Measurements from ENCODE around the gene UPF2.

UPF2 gene

DNA sequence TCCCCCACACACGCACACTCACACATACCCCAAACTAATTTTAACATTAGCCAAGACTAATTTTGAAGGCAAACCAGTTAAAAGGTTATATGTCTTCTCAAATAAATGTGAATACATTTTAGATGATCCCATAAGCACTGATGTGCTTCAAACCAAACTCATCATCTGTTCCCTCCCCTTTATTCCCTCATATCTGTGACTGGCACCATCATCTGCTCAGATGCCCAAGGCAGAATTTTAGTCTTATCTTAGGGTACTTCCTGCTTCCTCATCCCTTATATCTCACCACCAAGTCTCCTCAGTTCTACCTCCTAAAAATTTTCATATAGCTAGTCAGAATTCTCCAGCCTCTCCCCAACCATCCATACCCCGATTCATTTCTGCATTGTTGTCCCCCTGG is 80.4 kb downstream of the UPF2 start:
- DNase-seq (ENCODE audit: low spot score), result no peak

DNA sequence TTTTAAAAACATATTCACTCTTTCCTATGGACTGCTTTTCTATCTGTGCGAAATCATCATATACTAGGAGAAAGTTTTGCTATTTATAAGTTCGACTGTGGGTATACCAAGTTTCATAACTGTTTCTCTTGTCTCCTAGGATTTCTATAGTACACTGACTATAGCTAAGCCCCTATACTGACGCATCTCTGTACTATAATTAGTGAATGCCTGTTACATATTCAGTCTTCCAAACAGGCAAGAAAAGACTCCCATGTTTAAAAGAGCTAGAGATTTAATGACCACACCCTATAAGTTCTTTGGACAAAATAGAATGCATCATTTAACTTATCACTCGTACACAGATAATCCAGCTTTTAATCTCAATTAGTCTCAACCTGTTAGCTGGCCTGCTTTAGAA is 80.8 kb downstream of the UPF2 start:
- no peak for DNase-seq (ENCODE audit: low spot score)

DNA sequence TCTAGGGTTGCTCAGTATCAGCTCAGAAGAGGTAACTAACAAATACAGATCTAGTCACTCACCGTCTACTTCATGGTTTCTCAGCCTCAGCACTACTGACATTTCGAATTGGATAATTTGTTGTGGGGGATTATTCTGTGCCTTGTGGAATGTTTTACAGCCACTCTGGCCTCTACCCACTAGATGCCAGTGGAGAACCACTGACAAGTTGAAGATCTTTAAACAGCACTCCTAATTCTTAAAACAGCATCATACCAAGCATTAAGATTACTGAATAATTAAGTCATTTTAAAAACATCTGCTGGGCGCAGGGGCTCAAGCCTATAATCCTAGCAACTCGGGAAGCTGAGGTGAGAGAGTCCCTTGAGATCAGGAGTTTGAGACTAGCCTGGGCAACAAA is 82.6 kb downstream of the UPF2 start:
- DNase-seq (ENCODE audit: low spot score), result no peak

DNA sequence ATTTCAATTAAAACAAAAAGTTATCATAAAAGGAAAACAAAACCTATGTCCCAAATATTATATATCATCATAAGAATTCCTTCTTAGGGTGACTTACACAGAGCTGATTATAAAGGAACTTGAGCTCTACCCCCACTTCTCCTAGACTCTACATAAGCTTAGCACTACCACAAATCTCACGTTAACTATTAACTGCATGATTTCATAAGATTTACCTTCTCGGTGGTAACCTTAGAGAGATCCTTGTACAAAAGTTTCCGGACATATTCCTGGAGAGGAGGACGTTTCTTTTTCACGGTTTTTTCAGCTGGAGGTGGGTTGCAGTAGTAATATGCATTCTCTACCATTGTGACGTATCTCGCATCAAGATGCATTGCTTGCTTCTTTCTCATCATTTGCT is 83.7 kb downstream of the UPF2 start:
- no peak for DNase-seq (ENCODE audit: low spot score)

DNA sequence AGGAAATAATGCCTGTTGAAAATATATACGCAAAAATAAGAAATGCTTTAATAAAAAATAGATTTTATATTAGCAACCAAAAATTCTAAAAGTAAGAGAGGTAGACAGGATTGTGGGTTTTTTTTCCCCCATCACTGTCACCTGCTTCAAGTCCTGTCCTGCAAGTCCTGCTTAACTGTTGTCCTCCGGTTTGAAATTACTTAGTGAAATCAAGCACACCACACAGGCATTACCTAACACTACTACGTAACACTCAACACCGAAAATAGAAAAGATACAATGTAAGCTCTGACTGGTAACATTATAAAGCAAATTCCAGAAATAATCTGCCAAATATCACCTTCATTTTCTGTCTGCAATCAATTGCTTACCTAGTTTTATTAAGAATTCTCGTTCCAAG is 90.9 kb downstream of the UPF2 start:
- no peak for DNase-seq (ENCODE audit: low spot score)

DNA sequence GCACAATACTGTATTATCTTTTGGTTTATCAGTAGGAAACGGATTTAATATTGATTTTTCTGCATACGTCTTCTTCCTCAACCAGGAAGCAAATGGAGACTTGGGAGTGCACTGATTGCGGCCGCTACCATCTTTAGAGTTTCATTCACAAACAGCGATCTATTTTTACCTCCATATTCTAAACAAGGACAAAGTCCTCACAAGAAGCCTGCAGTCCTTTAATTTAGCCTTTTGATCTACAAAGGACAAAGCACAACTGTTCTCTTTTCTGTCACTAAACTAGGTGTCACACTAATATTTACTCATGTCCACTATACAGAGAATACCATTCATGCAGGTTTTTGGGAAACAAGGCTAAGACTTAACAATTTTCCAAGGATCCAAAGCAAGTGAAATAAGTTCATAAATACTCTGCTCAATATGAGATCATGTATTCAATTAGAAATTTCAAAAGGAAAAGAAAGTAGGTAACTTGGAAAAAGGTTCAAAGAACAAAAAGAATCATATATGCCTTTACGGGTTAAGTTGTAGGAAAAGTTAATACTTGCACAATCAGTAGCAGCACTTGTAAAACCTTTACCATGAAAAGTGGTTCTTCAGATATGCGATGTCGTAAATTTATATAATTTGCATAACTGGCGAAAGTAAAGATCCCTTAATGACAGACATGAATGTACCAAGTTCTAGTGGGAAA is 92.1 kb downstream of the UPF2 start:
- no peak for DNase-seq (ENCODE audit: low spot score)

DNA sequence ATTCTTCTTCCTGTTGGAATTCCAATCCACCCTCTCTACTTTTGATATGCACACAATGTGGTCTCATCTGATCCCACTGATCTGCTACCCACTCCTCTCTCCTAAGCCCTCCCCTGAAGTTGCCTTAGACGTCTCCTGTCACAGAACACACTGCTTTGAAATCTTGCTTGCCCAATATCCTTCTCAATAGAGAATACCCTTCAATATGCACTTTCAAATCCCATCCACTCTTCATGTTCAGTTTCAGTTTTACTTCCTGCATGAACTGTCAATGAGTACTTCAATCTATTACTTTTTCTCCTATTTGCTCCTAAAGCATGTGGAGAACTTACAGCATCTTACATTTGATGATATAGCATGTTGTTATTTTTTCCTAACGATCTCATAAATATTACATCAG is 93.5 kb downstream of the UPF2 start:
- no peak for DNase-seq (ENCODE audit: low spot score)

DNA sequence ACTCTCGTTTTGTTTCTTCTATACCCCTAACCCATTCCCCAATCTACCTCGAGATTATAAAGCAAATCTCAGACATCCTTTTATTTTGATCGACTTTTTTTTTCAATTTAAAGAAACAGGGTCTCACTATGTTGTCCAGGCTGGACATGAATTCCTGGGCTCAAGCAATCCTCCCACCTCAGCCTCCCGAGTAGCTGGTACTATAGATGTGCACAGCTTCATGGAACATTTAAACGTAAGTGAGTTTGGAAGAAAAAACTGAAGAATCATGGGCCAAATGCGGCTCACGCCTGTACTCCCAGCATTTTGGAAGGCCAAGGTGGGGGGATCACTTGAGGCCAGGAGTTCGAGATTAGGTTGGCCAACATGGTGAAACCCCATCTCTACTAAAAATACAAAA is 96.0 kb downstream of the UPF2 start:
- DNase-seq (ENCODE audit: low spot score), result no peak

DNA sequence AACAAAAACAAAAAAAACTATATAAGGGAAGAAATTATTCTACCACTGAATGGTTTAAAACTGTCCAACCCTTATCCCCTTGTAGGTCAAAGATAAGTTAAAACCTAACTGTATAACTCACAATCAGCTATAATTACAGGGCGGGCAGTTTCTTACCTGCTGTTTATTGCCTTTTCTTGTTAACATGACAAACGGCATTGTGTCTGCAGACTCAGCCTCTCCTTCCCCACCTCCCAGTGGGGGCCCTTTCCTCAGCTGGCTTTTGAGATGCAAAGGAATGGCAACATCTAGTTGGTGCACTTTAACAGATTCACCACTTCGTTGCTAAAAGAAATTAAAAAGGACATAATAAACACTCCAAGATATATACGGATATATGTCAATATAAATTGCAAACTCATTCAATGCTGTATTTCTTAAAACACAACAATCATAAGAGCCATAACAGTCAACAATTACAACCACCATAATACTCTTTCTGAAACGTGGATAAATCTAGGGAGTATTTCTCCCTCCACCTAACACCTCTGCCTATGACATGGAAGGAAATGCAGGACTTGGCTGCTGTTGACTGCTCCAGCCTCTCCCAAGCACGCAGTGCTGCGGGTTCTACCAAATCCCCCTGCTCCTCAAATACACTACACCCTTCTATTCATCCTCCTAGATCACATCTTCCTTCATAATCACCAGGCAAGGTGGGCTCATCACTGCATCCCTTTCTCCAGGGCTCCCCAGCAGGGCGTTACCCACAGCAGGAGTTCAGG is 106.0 kb downstream of the UPF2 start:
- no peak for DNase-seq (ENCODE audit: low spot score)

DNA sequence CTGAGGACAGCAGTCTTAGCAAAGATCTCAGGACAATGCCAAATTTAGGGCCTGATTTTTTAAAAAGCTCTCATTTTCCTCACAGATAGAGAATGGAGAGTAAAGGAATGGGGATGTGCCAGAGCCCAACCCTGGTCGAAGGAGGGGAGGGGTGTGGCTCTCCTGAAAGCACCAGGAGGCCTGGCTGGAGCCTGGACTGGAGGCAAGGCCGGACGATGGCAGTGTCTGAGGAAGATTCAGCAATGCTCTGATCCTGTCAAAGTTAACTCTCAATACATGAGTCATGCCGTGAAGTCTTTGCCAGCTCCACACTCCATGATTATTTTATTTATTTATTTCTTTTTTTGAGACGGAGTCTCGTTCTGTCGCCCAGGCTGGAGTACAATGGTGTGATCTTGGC is 108.3 kb downstream of the UPF2 start:
- no peak for DNase-seq (ENCODE audit: low spot score)

DNA sequence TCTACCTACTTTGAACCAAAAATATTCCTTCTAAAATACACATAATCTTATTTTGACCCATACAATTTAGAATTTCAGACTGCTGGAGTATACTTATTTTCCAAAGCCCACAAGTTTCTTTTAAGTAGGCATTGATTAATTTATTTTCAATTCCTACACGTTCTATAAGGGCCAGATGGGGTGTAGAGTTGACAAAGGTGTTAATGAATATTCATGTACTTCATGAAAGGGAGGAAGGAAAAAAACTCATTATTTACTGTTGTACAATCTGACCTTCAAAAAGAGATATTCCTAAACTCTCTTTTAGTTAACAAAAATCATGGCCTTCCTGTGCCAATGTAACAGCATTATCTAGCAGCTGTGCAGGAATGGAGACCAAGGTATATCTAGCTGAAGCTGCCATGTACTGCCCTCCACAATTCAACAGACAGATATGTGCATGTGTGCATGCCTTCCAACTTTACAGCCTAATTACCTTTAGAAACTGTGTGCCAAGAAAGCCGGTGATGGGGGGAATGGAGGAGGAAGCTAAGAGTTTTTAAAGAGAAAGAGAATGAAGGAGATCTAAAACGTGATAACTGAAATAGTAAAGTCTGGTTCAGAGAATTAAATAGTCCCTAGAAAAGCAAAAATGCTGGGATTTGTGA is 108.9 kb downstream of the UPF2 start:
- no peak for DNase-seq (ENCODE audit: low spot score)

DNA sequence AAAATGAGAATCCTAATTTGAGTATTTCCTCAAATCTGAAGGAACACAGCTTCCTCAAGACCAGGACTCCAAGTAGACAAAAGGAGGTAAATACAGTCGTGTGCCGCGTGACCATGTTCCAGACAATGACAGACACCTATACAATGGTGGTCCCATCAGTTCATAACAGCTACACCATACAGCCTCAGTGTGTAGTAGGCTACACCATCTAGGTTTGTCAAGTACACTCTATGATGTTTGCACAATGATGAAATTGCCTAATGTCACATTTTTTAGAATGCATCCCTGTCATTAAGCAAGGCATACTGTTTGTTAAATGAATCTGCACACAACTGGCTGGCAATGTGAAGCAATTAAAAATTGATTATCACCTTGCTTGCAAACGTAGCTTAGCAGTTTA is 111.6 kb downstream of the UPF2 start:
- no peak for DNase-seq (ENCODE audit: low spot score)

DNA sequence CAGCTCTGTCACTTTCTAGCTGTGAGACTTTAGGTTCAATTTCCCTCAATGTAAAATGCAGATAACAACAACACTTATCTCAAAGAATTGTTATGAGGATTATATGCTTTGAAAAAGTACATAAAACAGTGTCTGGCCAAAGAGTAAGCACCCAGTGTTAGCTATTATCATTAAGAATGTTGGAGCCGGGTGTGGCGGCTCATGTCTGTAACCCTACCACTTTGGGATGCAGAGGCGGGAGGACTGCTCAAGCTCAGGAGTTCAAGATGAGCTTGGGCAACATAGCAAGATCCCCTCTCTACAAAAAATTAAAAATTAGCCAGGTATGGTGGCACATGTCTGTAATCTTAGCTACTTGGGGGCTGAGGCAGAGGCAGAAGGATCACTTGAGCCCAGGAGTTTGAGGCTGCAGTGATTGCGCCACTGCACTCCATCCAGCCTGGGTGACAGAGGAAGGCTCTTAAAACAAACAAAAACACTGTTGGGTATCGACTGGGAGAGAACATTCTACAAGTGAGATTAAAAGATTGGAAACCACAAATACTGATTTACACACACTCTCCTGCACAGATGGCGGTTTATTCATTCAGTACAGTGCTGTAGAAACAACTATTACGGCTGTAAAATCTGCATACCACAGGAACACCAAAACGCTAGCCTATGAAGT is 112.2 kb downstream of the UPF2 start:
- no peak for DNase-seq (ENCODE audit: low spot score)

DNA sequence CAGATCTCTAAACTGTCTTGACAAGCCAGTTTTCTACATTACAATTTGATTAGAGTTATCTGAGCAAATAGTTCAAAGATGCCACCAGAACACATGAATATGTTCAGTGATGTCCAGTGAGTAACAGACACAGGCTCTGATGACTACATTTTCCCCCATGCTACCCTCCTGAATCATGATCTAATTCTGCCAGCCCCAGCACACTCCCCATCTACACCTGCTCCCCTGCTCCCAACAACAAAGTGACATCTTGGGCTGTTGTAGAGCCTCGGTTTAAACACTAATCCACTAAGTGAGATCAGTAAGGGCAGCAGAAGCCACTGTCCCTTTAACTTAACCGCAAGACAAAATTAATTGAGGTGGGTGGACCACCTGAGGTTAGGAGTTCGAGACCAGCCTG is 114.9 kb downstream of the UPF2 start:
- no peak for DNase-seq (ENCODE audit: low spot score)

DNA sequence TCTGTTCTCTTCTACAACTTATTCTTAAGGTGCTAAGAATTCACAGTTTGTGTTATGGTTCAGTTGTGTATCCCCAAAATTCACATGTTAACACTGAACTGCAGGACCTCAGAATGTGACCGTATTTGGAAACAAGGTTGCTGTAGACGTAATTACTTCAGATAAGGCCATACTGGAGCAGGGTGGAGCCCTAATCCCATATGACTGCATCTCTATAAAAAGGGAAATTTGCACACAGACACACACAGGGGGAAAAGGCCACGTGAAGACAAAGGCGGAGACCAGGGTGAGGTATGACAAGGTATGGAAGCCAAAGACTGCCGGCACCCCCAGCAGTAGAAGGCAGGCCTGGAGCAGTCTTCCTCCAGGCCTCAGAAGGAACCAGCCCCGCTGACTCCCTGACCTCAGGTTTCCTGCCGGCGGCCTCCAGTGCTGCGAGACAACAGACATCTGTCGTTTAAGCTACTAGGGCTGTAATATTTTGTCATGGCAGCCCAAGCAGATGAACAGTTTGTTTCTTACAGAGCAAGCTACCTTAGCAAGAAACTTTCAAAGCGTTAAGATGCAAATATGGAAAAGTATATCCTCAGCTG is 120.7 kb downstream of the UPF2 start:
- no peak for DNase-seq (ENCODE audit: low spot score)

DNA sequence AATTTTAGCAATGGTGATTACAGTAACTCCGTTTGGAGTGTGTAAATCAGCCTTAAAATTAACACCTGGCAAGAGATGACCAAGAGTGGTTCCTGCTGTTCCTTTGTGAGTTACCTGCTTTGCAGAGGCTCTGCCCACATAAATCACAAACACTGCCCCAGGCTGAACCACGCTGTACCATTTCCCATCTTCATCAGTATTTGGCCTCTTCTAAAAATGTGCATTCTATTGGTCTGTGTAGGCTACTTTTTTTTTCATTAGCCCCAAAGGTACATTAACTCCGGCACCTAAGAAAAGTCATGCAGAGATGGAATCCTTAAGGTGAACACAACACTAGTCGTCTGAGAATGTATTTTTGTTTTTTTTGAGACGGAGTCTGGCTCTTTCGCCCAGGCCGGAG is 123.3 kb downstream of the UPF2 start:
- DNase-seq (ENCODE audit: low spot score), result no peak

DNA sequence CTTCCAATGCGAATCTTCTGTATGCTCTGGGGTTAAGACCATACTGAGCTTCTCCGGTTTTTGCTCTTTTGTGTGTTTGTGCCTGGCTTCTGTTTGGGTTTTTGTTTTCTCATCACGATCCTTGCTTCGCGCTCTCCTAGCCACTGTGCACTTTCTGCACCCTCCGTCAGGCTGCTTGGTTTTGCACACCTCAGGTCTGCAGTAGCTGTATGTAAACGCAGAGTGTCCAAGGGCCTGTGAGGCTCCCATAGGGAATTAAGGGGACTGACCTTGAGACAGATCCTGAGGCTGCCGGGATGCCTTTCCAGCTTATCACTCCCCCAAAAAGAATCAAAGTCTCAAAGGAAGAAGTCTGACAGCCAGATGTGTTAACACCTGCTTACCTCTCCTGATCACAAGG is 124.2 kb downstream of the UPF2 start:
- DNase-seq (ENCODE audit: low spot score), result no peak

DNA sequence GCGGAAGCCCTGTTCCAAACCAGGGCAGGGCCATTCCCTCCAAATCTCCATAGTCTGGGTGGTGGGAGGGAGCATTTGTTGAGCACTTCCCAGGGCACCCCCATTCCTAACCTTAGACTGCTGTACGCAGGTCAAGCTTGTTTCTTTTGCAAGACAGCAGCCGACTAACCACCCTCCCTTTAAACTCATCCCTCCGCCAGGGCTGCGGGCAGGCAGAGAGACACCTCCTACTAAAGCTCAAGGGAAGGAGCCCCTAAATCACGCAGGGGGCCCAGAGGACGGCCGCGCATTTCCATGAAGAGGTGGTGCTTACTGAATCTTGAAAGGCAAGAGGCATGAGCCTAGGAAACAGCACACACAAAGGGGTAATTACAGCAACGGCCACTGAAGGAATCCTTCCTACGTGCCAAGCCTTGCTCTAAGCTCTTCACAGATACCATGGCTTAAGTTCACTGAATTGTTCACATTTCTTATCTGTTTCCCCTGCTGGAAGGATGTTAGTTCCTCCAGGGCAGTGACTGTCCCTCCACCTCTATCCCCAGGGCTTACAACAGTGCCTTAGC is 129.4 kb downstream of the UPF2 start:
- no peak for DNase-seq (ENCODE audit: low spot score)

DNA sequence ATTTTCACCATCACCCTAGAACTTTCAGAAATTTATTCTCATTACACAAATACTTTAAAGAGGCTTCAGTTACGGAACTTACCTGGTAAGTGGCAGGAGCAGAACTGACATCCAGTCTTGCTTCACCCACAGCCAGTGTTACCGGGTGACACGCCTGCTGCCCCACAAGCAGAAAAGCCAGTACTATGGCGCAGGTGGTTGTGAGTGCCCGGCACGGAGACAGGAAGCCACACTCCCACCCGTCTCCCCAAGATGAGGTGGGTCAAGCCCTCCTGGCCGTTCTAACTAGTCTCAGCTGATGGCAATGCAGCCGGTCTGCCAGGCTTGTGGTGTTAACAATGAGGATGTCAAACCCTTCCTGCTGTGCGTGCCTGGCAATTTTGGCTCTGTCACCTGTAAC is 132.5 kb downstream of the UPF2 start:
- DNase-seq (ENCODE audit: low spot score), result no peak

DNA sequence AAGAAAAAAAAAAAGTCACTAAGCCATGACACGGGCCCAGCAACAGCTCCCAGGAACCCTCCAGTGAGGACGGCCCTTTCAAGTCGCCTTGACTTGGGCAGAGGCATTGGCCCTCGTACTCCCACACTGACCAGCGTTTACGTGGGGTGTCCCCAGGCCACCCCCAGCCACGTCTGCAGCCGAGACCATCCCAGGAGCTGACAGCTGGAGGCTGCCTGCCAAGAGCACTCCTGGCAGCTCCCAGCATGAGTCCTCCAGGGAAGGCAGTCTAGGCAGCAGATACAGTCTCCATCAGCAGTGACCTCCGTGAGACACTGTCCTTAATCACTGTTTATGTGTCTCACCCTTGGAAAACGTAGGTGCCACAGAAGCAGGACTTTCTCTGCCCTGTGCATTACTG is 133.0 kb downstream of the UPF2 start:
- no peak for DNase-seq (ENCODE audit: low spot score)

DNA sequence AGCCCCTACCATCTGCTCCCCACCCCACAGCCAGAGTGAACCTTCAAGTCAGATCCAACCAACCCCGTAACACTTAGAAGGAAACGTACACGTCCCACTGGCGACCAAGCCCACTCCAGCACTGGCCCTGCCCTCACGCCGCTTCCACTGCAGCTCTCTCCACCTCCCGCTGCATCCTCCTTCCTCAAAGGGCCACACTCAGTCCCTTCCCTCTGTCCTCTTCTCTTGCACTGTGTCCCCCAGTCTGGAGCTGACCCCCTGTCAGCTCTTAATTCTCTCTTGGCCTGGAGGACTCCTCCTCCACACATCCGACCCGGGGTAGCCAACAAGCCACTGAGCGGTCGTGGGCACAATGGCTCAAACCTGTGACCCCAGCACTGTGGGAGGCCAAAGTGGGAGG is 133.6 kb downstream of the UPF2 start:
- DNase-seq (ENCODE audit: low spot score), result no peak

DNA sequence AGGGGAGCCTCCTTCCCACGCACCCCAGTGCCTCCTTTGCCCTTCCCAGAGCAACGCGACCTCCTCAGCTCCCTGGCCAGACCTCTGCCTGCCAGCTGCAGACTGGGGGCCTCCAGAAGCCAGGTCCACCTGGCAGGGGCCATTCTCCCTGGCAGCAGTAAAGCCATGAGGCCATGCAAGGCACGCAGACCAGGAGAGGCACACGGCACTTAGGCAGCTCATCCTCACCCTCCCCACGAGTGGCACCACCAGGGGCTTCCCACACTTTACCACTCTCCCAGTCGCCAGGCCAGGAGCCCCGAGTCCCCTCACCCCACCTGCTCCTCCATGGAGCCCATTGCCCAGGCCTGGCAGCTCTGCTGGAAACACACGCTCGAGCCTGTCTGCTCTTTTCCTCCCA is 134.1 kb downstream of the UPF2 start:
- no peak for DNase-seq (ENCODE audit: low spot score)

All from globus pallidus (tissue), 1 donor.